HG02623 (cell line): Measurements from ENCODE around the gene RNMT.

Experiments
- ATAC-seq: cut with Tn5 transposase; IDR thresholded peaks from one replicate; pipeline ENCODE4 v1.9.1; 2021; ENCODE audit warnings: moderate library complexity; ENCODE audit not compliant: unreplicated experiment

Gene RNMT

GRCh38 chr18:13809531-13810255 is 83.2 kb downstream of the RNMT start:
- no peak for ATAC-seq

DNA sequence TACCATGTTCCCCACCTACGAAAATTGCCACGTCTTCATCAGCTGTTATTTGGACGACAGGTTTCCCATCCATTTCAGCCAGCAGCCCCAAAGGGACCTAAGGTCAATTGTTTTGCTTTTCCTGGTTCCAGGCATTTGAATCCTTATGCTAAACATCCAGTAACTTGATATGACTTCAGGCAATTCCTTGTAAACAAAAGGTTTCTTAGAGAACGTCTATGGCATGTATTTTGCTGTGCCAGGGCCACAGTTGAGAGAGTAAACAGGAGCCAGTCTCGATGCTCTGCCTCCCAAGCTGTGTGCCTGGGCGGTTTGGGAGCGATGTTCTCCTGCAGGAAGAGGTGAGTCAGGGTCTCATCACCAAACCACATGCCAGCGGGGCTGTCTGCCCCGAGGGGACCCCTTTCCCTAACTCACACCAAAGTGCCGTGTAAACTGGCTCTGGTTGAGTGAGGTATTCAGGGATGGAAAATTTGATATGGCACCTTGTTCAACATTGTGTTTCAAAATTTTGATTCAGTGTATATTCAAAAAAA is 84.5 kb downstream of the RNMT start:
- ATAC-seq: no peak

- ATAC-seq: no peak
These were observed 85.5 kb downstream of the RNMT start for GRCh38 chr18:13811993-13812392.

DNA sequence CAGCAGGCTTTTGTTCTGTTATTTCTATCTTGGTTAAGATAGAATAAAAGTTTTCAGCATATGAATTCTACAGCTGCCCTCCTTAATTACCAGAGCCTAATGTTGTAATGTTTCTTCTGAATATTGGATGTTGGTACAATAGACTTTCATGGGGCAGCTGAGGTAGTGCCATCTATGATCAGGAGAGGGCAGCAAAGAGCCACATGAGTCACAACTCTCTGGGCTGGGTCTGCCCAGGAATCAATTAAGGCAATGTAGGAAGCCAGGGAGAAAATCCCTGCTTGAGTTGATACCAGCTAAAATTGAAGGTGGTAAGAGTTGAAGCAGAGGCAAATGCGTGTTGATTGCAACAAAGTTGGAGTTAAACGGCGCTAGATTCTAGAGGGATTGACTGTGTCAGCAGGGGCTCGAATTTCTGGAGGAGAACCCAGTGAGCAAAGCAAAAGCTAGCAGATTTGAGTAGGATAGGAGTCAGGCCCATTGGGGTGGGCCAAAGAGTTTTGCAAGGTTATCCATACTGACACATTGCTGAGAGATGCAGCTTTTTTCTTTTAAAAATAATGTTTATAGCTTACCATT is 86.9 kb downstream of the RNMT start:
- peak; percentile 80 for ATAC-seq
